ENCODE data around the gene DNAH11. TPM values are rescaled to one million over a fixed set of nuclear protein-coding genes. Genes with fewer than 3 reads are reported as not detected.
"Not testable (repeated sequence)": the region's sequence is repeated elsewhere in the genome, so short reads cannot be mapped to it uniquely, and the experiment has no call there.

DNAH11 gene
- total RNA-seq, 1 experiment from 2014 or later = 10.7 TPM

DNA sequence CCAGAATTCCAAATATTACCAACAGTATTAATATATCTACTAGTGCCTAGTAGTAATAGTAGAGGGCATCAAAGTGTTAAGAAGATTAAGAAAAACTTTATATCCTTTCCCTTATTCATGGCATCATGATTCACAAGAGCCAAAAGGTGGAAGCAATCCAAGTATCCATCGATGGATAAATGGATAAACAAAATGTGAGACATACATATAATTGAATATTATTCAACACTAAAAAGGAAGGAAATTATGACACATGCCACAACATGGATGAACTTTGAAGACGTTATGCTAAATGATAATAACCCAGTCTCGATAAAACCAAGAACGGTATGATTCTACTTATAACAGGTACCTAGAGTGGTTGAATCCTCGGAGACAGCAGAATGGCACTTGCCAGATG is 379.8 kb downstream of the DNAH11 start:
- no peak for DNase-seq (ENCODE audit: low read depth)

DNA sequence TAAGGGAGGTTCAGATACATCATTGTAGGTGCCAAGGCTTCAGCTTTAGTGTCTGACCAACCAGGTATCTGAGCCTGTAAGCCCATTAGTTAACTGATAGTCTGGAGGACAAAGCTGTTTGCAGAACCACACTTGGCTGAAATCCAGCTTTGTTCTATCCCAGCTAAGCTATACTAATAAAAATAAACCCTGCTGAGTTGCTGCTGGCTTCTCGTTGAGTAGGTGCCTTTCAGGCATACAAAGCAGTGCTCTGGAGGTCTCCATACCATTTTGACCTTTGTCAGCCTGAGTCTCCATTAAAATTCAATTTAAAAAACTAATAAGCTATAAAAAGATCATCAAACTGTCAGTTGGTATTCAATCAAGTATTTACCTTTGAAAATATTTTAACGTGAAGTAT is 380.8 kb downstream of the DNAH11 start:
- DNase-seq (ENCODE audit: low read depth) = peak; percentile 23

DNA sequence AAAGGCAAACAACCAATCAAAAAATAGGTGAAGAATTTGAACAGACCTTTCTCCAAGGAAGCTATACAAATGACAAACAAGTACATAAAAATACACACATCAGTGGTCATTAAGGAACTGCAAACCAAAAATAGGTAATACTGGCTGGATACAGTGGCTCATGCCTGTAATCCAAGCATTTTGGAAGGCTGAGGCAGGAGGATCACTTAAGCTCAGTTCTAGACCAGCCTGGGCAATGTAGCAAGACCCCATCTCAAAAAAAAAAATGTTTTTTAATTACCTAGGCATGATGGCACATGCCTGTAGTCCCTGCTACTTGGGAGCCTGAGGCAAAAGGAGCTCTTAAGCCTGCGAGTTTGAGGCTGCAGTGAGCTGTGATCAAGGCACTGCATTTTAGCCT is 383.6 kb downstream of the DNAH11 start:
- no peak for DNase-seq (ENCODE audit: low read depth)

DNA sequence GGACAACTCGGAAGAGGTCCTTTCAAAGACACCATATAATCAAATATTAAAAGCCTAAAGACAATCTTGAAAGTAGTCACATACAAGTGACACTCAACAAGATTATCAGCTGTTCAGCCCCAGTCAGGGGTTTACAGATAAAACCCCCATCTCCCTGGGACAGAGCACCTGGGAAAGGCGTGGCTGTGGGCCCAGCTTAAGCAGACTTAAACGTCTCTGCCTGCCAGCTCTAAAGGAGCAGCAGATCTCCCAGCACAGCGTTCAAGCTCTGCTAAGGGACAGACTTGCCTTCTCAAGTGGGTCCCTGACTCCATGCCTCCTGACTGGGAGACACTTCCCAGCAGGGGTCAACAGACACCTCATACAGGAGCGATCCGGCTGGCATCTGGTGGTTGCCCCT is 384.9 kb downstream of the DNAH11 start:
- DNase-seq (ENCODE audit: low read depth) = no peak

DNA sequence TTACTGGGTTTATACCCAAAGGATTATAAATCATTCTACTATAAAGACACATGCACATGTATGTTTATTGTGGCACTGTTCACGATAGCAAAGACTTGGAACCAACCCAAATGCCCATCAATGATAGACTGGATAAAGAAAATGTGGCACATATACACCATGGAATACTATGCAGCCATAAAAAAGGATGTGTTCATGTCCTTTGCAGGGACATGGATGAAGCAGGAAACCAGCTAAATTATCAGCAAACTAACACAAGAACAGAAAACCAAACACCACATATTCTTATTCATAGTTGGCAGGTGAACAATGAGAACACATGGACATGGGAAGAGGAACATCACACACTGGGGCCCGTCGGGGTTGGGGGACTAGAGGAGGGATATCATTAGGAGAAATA is 390.5 kb downstream of the DNAH11 start:
- DNase-seq (ENCODE audit: low read depth) = not testable (repeated sequence)

DNA sequence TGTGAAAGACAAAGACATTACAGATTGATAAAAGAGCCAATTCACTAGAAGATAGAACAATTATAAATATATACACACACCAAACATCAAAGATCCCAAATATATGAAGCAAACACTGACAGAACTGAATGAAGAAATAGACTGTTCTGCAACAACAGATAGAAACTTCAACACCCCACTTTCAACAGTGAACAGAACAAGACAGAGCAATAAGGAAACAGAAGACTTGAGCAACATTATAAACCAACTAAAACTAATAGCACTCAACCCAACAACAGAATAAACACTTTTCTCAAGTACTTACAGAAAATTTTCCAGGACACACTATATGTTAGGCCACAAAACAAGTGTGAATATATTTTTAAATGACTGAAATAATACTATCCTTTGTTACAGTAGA is 392.0 kb downstream of the DNAH11 start:
- DNase-seq (ENCODE audit: low read depth) = no peak

DNA sequence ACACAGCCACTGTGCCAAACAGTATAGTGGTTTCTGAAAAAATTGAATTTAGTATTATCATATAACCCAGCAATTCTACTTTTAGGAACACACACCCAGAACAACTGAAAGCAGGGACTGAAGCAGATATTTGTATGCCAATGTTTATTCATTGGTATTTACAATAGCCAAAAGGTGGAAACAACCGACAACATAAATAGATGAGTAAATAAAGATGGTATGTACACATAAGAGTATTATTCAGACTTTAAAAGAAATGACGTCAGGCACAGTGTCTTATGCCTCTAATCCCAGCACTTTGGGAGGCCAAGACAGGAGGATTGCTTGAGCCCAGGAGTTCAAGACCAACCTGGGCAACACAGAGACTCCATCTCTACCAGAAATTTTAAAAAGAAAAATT is 395.6 kb downstream of the DNAH11 start:
- DNase-seq (ENCODE audit: low read depth) = no peak

DNA sequence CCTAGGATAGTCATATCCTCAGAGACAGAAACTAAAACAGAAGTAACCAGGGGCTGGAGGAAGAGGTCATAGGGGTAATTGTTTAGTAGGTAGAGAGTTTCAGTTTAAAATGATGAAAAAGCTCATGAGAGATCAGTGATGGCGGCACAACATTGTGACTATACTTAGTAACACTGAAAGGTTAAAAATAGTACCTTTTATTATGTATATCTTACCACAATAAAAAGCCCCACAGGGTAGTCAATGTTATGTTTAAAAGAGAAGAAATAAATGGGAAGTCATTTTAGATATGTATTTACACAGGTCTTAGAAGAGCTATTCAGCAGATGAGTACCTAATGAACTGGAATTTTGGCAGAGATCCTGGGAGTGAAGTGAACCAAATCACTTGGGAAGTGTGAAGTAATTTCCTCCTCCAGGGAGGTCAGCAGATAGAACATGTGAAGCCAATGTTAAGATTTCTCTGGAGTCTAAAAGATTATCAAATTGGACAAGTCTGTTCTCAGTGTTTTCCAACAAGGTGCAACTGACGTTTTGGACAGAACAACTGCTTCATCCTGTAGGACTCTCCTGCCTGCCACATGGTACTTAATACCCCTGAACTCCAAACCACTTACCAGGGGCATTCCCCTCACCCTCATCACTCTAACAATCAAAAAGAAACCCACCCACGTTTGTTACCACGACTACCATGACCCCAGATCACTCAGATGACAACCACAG is 396.5 kb downstream of the DNAH11 start:
- DNase-seq (ENCODE audit: low read depth) = no peak

DNA sequence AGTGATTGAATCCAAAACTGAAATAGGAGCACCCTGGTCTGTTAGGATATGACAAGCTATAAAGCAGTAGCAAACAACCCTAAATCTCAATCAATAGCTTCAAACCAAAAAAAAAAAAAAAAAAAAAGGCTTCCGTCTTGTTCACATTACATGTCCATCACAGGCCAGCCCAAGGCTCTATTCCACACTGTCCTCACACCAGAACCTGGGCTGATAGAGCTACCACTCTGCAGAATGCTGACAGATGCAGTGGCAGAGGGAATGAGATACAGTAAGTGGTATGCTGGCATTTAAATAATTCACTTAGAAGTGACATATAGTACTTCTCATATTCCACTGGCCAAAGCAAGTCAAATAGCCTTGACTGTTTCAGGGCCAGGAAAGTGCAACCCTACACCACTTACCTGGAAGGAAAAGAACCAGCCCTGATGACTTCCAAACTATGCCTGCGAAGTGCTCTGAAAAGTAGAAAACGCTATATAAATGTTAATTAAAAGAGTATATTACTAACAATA is 397.1 kb downstream of the DNAH11 start:
- no peak for DNase-seq (ENCODE audit: low read depth)

DNA sequence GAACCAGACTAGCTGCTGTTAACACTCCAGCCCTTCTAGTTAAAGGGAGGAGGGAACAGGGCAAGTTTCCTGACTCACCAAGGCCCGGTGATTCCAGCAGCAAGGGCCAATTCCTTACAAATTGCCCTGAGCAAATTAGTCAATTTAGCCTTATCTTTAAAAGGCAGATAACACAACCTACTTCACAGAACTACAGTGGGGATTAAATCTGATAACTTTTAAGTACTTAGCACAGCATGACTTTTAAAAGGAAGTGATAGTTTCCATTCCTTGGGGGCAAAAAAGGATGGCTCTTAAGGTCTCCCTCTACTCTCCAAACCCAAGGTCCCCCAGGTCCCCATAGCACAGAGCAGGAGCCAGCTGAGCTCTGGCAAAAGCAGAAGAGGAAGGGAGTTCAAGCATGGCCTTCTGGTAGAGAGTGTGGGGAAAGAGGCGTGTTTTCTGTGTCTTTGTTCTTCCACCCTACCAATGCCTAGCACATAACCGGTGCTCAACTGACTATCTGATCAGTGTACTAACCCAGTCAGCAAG is 398.8 kb downstream of the DNAH11 start:
- peak; percentile 78 for DNase-seq (ENCODE audit: low read depth)

DNA sequence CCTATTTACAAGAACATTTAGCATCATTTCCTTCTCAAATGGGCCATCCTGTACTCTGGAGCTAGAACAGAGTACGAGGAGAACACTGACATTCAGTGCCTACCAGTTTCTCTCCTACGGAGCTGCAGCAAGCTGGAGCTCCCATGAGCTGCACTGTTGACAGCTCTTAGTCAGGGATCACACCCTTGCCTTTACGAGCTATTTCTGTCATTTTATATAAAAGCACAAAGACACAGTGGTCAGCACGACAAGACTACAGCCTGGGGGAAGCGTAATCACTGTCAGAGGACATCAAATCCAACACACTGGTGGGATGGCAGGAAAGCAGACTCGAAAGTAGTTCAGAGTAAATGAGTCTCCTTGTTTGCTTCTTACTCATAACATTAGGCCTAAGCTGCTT is 400.1 kb downstream of the DNAH11 start:
- peak; percentile 28 for DNase-seq (ENCODE audit: low read depth)

DNA sequence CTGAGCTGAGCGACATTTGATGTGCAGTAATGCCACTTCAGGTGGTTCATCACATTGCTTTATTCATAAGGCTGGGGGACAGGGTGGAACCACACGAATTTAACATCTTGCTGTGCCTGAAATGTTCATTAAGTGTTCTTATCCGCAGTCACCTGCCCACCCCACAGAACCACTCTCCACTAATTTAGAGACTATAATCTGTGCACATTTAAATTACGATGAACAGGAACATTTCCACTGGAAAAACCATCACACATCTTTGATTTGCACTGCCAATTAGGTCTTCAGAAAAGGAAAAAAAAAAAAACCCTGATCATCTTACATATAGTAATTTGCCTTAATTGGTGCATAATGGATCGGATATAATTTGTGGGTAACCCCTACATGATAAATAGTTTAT is 400.6 kb downstream of the DNAH11 start:
- no peak for DNase-seq (ENCODE audit: low read depth)

DNA sequence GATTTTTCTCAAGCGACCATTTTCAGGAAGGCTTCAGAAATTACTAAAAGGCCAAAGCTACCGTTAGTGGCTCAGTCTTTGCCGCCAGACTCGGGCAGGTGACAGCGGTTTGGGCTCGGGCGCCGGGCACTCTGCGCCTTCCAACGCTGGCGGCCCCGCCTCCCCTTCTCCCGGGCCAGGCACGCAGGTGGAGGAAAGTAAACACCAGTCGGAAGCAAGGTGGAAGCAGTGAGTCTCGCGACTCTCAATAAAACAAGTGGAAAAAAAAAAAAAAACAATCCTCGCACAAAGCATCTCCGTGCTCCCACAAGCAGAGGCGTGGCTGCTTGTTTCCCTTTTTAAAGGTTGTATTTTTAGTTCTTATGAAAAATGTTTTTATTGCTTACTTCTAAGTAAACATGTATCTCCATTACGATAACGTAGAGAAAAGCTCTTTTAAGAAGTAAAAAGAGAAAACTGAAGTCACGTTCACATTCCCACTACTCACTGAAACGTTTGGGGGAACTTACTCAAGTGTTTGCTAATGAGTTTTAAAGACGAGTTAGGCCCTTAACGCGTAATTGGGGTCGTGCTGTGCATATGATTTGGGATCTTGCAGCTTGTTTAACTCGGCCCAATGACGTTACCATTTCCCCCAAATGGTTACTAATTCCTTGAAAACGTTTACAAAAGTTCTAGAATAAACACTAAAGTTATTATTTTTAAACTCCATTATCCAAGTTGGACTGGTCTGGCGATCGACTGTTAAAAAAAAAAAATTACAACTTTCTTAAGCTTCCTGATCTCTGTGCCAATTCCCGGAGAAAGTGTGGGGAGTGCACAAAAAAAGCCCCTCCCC is 402.0 kb downstream of the DNAH11 start:
- no peak for DNase-seq (ENCODE audit: low read depth)

DNA sequence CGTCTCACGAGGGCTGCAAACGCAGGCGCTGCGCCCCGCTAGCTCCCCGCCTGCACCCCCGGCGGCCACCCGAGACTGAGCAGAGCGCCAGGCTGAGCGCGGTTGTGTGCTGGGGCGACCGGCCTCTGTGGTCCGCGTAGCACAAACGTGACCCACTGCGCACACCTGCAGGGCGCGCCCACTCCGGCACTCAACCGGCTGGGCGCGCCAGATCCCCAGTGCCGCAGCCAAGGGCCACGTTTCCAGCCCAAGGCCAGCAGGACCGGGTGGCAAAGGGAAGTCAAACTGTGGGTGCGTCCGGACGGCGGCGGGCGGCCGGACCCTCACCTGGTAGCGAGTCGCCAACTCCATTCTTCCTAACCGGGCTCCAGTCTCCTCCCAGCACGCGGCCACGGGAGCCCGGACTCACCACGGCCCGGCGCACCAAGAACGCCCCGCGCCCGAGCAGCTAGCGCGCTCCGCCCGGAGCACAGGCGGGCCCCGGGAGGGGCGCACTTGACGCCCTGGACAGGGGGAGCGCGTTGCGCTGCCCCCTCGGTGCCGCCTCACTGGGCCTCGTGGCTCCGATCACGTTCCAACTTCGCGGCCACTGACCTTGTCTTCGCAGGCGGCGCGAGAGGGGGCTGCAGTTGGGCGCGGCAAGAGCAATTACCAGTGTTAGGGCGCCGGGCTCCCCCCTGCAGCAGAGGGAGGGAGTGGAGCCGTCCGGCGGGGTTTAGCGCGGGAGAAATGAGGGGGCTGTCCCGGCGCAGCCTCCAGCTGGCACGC is 402.8 kb downstream of the DNAH11 start, which contains the start of gene CDCA7L:
Gene CDCA7L, minus strand, starts transcription at position 446 of the 768 bp plus-strand sequence. Its CDS starts 95 bp downstream, at position 351.
- DNase-seq (ENCODE audit: low read depth) = peak; percentile 92

DNA sequence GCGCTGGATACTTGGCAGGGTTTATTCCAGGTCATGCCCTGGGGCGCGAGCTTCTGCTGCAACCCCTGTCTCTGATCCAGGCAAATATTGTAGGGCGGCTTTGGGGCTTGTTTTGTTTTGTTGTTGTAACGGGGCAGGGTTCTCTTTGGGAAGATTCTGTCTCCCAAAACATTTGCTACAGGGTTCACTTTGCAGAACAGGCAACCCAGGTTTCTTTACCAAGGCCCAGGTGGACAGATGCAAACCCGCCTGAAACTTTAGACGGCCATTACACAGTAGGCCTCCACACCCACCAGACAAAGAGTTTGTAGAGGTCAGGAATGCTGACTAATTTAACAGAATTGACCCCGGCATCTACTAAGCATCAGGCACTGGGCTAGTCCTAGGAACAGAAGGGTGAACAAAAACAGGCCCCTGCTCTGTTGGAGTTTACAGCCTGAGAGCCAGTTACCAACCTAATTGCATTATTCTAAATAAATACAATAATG is 403.4 kb downstream of the DNAH11 start:
- no peak for DNase-seq (ENCODE audit: low read depth)

DNA sequence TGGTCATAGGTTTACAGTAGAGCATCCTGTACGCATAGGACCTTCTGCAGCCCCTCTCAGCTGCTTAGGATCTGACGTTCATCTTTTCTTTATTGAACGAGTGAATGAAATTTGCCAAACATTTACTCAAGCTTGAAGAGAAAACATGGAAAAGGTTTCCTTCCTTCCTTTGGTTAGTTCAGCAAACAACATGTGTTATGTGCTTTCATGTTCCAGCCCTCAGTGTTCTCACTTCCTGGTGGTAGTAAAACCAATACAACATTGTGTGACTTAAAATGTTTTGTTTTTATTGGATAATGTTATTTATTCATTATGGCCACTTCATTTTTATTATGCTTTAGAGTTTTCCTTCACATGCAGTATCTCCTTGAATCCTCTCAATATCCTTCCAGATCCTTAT is 404.2 kb downstream of the DNAH11 start:
- DNase-seq (ENCODE audit: low read depth) = no peak

DNA sequence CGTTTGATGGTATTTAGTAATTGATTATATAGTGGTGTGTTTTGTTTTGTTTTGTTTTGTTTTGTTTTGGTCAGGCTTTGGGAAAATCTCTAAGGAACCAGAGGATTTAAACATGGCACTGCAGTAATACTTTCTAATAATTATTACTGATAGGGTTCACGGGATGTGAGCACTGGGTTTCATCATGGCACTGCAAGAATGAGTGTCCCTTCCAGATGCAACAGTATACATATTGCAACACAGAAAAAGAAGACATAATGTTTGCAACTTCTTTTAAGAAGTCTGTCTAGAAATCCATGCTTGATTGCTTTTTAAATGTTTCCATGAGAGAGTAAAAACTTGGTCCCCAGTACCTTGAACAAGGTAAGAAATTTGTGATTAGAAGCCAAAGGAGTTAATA is 405.1 kb downstream of the DNAH11 start:
- DNase-seq (ENCODE audit: low read depth) = no peak

DNA sequence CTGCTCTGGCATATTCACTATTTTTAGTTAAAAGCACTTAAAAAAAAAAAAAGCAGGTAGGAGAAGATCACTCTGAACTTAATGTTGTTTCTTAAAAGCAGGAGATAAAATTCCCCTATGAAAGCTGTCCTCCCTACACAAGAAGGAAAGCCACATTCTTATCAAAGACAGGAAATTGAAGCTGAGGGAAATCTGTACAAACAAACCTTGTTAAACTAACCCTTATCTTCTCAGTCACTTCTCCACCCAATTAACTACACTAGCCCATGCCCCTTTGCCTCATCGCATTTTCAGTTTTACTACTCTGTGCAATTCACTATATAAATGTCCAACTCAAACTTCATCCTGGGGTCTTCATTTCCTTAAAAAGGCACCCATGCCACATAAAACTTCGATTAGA is 405.5 kb downstream of the DNAH11 start:
- DNase-seq (ENCODE audit: low read depth) = no peak

DNA sequence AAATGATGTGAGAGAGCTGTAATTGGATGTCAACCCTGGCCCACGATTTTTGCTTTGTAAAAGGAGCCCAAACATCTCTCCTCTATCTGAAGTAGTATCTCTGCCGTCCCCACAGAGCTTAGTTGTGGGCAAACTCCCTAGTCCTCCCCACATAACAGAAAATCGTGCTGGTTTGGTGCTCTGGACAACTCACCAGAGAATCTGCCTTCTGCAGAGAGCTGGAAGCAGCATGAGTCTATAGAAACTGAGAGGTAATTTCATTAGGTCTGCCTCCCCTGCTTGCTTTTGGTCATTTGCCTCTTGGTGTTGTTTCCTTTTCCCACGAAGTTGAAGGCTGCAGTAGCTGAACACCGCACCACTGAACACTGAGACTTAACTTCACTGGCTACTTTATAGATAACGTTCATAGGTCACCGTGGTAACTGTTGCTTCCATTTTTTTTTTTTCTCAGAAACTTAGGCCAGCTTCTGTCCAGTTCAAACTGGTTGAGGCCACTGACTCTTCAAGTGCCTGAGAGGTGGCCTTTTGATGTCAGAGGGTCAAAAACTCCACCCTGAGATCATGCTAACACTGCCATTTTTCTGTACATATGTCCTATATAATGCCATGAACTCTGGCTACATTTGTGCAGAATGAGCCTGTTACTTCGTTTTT is 406.2 kb downstream of the DNAH11 start:
- no peak for DNase-seq (ENCODE audit: low read depth)
